Suppressor macrophage treated with lipopolysaccharide for 4 hours (primary cell): Measurements from ENCODE around the gene SNX3.

Experiments
- DNase-seq: peaks from one replicate; pipeline ENCODE4 v3.0.0-alpha.2; 2020

The SNX3 gene

GRCh38 chr6:108203189-108204112 lies 57.4 kb downstream of the SNX3 start:
- DNase-seq: no peak

DNA sequence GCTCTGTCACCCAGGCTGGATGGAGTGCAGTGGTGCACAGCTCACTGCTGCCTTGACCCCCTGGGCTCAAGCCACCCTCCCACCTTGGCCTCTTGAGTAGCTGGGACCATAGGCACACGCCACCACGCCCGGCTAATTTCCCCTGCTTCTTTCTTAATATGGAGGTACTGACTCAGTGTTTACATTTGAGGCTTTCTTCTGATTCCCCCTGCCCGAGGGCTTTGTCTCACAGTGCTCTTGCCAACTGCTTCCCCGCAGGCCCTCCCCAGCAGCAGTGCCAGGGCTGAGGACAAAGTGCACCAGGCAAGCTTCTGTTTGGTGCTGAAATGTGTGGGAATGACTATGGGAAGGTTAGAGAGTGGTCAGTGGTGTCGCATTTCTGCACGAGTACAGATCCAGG lies 60.2 kb downstream of the SNX3 start:
- no peak for DNase-seq

GRCh38 chr6:108200186-108200585 lies 60.7 kb downstream of the SNX3 start:
- DNase-seq: no peak

- no peak for DNase-seq
These were observed 61.9 kb downstream of the SNX3 start for GRCh38 chr6:108198761-108199498.

- DNase-seq: no peak
These were observed 65.6 kb downstream of the SNX3 start for GRCh38 chr6:108195209-108195608.

GRCh38 chr6:108194503-108194902 lies 66.3 kb downstream of the SNX3 start:
- DNase-seq: no peak

DNA sequence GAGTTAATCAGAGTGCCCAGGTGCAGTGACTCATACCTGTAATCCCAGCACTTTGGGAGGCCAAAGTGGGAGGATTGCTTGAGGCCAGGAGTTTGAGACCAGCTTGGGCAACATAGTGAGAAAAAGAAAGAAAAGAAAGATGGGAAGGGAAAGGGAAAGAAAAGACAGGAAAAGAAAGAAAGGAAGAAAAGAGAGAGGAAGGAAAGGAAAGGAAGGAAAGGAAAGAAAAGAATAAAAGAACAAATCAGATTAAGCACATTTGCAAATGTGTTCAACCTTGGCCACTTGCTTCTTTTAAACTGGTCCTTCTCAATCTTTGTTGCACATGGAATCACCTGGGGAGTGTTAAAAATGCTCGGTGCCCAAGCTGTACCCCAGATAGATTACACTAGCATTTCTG lies 67.0 kb downstream of the SNX3 start:
- DNase-seq: no peak

DNA sequence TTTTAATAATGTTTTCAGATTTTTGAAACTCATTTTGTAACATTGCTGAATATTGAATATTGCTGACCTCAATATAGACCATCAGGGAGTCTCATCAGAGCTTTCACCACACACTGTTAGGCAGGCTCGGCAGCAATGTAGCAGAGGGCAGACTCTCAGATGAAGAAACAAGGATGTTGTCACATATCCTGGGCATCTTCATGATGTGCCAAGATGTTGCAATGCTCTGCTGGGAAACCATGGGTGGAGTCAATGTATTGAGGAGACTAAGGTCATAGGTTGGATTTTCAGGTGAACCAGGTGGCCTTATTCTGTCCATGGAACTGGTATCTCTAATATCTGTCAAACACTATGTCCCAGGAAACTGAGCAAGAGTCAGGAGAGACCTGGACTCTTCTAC lies 67.7 kb downstream of the SNX3 start:
- DNase-seq: no peak

GRCh38 chr6:108187519-108187918 lies 73.3 kb downstream of the SNX3 start:
- DNase-seq: no peak

DNA sequence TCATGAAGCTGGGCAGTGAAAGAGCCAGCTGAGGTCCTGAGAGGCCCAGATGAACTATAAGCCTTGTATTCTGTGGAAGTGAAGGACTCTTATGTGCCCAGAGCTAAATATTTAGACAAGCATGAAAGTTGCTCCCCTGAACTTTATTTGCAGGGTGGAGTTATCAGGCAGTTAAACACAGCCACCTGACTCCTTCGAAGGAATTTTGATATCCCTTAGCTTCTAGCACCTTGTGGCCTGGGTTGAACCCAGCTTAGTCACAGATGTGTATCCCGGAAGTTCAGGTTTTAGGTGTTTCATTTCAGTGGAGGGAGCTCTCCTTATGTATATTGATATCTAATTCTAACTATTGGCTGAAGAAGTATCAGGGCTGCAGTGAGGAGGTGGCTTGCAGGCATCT lies 74.6 kb downstream of the SNX3 start:
- DNase-seq: no peak

GRCh38 chr6:108180776-108181175 lies 80.1 kb downstream of the SNX3 start:
- no peak for DNase-seq

GRCh38 chr6:108180266-108180665 lies 80.6 kb downstream of the SNX3 start:
- DNase-seq: no peak

DNA sequence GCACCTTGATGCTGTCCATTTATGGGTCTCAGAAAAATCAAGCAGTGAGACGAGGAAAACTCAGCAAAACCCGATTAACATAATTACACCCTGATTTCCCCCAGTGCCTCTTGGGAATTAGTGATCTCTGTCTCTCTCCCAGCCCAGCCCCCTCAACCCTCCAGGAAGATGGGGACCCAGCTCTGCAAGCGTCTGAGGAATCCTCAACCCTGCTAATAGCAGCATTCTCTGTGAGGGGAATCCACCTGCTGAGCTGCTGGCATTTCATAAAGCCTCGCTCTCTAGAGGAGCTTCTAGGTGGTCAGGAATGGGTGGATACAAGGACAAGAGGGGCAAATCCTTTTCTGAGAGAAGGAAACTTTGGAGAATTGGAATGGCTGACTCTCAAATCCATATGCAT lies 81.1 kb downstream of the SNX3 start:
- no peak for DNase-seq

- DNase-seq: no peak
These were observed 84.4 kb downstream of the SNX3 start for GRCh38 chr6:108176281-108177089.

GRCh38 chr6:108175592-108176279 lies 85.1 kb downstream of the SNX3 start:
- no peak for DNase-seq

- no peak for DNase-seq
These were observed 85.7 kb downstream of the SNX3 start for GRCh38 chr6:108175176-108175591.

DNA sequence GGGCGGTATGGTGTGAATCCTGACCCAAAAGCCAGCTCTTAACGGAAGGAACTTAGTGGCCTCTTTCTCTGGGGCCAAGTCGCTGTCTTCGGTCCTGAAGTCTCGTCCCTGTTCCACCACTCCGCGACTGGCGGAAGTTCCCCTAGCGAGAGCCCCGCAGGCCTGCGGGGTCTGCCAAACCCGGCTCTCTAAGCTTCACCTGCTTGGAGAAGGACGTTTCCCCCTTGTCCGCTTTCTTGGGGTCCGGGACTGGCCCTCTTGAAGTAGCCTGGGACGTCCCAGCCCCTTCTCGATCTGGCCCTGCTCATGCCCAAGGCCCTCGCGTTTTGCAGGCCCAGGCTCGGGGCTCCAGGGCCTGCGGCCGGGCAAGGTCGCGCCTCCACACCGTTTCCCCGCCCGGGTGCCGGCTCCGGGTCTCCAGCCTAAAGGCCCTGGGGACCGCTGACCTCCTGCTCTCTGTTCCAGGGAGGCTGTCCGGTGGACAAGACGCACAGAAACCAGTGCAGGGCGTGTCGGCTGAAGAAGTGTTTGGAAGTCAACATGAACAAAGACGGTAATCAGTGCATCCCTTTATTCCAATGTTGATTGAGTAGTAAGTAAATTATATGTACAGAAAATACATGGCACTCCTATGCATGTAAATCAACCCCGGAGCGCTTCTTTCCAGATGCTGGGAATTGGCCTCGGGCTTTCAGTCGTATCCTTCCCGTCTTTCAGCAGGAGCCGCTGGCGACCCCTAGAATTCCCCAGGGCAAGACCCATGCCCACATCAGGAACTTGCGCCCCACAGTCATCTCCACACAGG lies 86.3 kb downstream of the SNX3 start:
- DNase-seq: peak; percentile 51

GRCh38 chr6:108171918-108172516 lies 88.8 kb downstream of the SNX3 start:
- DNase-seq: no peak

DNA sequence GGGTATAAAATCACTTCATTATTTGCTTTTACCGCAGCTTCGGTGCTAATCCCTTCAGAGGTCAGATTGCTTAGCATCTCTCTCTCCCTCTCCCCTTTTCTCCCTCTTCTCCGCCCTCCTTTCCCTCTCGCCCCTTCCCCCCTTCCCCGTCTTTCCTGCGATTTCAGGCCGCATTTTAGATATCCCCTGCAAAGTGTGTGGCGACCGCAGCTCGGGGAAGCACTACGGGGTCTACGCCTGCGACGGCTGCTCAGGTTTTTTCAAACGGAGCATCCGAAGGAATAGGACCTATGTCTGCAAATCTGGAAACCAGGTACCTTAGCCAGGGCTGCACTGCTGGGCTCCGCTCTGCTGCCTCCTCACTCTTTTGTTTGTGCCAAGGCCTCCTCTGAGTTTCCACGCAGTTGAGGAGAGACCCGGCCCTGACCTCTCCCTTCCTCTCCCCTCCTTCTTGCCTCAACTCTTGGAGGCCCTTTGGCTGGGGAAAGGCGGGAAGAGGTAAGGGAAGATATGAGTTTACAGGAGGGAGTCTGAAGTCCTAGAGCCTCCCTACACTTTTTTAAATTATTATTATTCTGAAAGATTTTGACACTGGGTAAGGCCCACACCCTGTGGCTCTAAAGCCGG lies 89.4 kb downstream of the SNX3 start:
- no peak for DNase-seq

DNA sequence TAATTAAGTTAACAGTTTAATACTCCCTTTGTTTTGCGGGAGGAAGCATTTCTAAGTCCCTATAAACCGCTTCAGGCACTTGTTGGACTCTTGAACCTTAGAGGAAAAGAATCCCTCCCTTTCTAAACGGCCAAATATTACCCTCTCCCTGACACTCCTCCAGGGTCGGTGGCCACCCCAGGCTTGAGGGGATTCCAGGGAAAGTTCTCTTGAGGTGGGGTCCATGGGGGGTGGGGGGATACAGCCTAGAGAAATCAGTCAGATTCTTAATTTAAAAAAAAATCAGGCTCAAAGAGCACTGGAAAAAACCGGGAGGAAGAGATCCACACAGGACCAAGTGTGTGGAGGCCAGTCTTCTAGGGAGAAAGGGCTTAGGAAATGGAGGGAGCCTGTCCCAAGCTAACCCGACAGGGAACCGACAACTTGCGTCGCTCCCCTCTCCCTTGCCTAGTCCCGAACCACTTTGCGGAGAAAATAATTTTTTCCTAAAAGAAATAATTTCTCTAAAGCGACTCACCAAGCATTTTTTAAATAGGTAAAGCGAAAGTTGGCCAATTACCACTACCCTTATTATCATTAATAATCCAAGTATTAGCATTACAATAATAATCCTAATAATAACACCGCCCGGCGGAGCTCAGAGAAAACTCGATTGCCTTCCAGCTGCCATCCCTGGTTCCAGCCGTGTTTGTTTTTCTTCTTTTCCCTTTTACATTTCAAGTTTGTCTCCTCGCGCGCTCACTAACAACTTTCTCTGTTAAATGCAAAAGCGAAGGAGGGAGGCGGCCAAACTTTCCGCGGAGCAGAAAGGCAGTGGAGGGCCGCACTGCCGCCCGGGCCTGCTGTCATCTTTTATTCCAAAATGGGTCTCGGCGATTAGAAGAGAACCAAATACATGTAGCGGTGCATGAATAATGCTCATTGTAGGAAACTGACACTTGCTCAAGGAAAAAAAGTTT lies 90.2 kb downstream of the SNX3 start:
- DNase-seq: no peak
